Common myeloid progenitor, CD34-positive (primary cell): ENCODE results near the gene COL4A6.

ENCODE experiments used
- CTCF ChIA-PET: fragments of 350-600 bp; sonication (Branson Sonifier 250); formaldehyde crosslinking; loops from one replicate; lab custom pipeline; 2021; ENCODE audit warnings: antibody characterized with exemption; lab: Charles Lee
- POLR2A ChIA-PET: fragments of 350-600 bp; sonication (Branson Sonifier 250); formaldehyde crosslinking; loops from one replicate; lab custom pipeline; 2021; ENCODE audit warnings: antibody characterized with exemption; lab: Charles Lee
- DNase-seq, 3 donors: peaks; one replicate each; pipeline versions ENCODE4 v3.0.0 to v3.0.0-alpha.2; 2013
- H3K27ac ChIP-seq, 2 experiments: 1 replicate in 1 of 2; 2 replicates in 1 of 2; pipeline ENCODE4 v1.7.0; 2013; ENCODE audit warnings: inconsistent platforms in 2 of 2, low read length in 2 of 2, mild to moderate bottlenecking in 2 of 2, low read depth in 1 of 2, moderate library complexity in 1 of 2; ENCODE audit not compliant: severe bottlenecking in 2 of 2, insufficient read depth in 1 of 2, poor library complexity in 1 of 2
- H3K27me3 ChIP-seq, 5 experiments: replicated peaks in 2 of 5; 1 replicate in 3 of 5; 2 replicates in 2 of 5; pipeline versions ENCODE4 v1.6.1 to v1.7.0; 2013; ENCODE audit warnings: low read length in 4 of 5, mild to moderate bottlenecking in 2 of 5, moderate library complexity in 2 of 5, inconsistent platforms in 1 of 5; ENCODE audit not compliant: insufficient read depth in 5 of 5, control insufficient read depth in 4 of 5
- H3K36me3 ChIP-seq, 4 experiments: 1 replicate in 2 of 4; 2 replicates in 2 of 4; pipeline versions ENCODE4 v1.6.1 to v1.7.0; 2013; ENCODE audit warnings: low read length in 3 of 4, control low read depth in 1 of 4, mild to moderate bottlenecking in 1 of 4; ENCODE audit not compliant: control insufficient read depth in 4 of 4, insufficient read depth in 4 of 4
- H3K4me1 ChIP-seq, 4 experiments: 1 replicate in 3 of 4; 2 replicates in 1 of 4; pipeline versions ENCODE4 v1.6.1 to v1.7.1; 2013; ENCODE audit warnings: low read length in 3 of 4, mild to moderate bottlenecking in 3 of 4, control low read depth in 1 of 4, inconsistent platforms in 1 of 4, moderate library complexity in 1 of 4; ENCODE audit not compliant: control insufficient read depth in 4 of 4, insufficient read depth in 4 of 4; ENCODE audit errors: control extremely low read depth in 1 of 4
- H3K4me3 ChIP-seq, 7 experiments: 1 replicate in 4 of 7; 2 replicates in 3 of 7; pipeline versions ENCODE4 v1.5.1 to v1.7.0; 2013; ENCODE audit warnings: mild to moderate bottlenecking in 7 of 7, low read length in 6 of 7, moderate library complexity in 6 of 7, inconsistent platforms in 2 of 7, low read depth in 2 of 7, control low read depth in 1 of 7; ENCODE audit not compliant: insufficient read depth in 4 of 7, control insufficient read depth in 1 of 7; ENCODE audit errors: extremely low read depth in 1 of 7
- H3K9me3 ChIP-seq, 5 experiments: 1 replicate in 4 of 5; 2 replicates in 1 of 5; pipeline versions ENCODE4 v1.6.1 to v1.7.1; 2013; ENCODE audit warnings: low read length in 4 of 5, mild to moderate bottlenecking in 2 of 5, inconsistent platforms in 1 of 5, low read depth in 1 of 5, moderate library complexity in 1 of 5; ENCODE audit not compliant: control insufficient read depth in 4 of 5, insufficient read depth in 2 of 5; ENCODE audit errors: control extremely low read depth in 1 of 5
- WGBS: methylation state at CpG from one replicate; pipeline ENCODE4 v1.1.5; 2013; ENCODE audit not compliant: insufficient coverage; 5-methylcytosine and 5-hydroxymethylcytosine counted together

Gene COL4A6

DNA sequence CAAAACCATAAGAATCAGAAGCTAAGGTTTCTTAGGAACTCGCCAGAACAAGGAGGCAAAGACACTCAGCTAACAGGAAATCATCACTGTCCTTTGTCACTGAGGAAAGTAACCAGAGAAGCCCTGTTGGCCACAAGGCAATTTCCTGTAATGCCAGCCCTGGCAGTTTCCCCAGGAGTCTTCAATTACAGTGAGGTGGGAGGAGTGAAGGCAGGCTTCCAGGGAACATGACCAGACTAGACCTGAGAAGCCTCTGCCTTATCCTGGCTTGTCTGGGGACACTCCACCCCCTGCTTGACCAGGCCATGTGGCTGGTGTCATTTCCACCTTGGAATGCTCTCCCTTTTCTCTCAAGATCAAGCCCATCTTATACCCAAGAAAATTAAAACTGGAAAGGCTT lies 125.3 kb downstream of the COL4A6 start:
- ChIA-PET CTCF (interaction anchor here (1.2 kb wide), 1 partner anchor 9 kb away, joined by 3 read pairs; no protein-coding TSS in a partner anchor), POLR2A (no interaction called here)
- H3K36me3 ChIP-seq, result no peaks in the 10 kb centered on the region
- H3K27ac ChIP-seq, result no peak overlapping the region
- H3K4me1 ChIP-seq, result peaks cover 0 to 2% (median 0%) of the 10 kb centered on the region in 4 experiments
- no peak overlapping the region for H3K4me3 ChIP-seq
- H3K9me3 ChIP-seq, result no peaks in the 10 kb centered on the region
- H3K27me3 ChIP-seq, result peaks cover 0 to 22% (median 0%) of the 10 kb centered on the region in 5 experiments
- DNase-seq, result no peak
- 44% methylated on average over 1 of the region's 1 CpG for WGBS

DNA sequence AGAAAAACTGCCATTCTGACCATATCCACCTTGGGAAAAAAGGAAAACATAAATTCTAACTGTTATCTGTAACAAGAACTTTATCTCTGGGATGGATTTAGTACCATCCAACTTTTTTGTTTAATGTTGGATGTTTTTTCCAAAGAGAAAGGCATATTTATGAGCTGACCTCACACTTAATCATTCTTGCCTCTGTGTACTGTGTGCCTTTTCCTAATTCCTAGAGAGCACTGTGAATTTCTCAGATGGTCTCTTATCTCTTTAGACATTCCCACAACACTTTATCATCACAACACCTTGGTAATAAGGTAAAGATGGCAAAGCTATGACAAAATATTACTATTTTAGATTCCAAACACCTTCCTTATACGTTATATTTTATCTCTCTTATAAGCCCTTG lies 126.2 kb downstream of the COL4A6 start:
- no peaks in the 10 kb centered on the region for H3K36me3 ChIP-seq
- ChIA-PET POLR2A (no interaction called here), CTCF (interaction anchor here (1.2 kb wide), 1 partner anchor 8 kb away, joined by 3 read pairs; no protein-coding TSS in a partner anchor)
- peaks cover 0 to 27% (median 2%) of the 10 kb centered on the region in 5 experiments for H3K27me3 ChIP-seq
- H3K4me3 ChIP-seq, result no peak overlapping the region
- WGBS, result no CpG with 5 or more reads among the region's 1 CpG
- peaks cover 0 to 2% (median 0%) of the 10 kb centered on the region in 4 experiments for H3K4me1 ChIP-seq
- no peak for DNase-seq
- H3K27ac ChIP-seq, result no peak overlapping the region
- H3K9me3 ChIP-seq, result no peaks in the 10 kb centered on the region

DNA sequence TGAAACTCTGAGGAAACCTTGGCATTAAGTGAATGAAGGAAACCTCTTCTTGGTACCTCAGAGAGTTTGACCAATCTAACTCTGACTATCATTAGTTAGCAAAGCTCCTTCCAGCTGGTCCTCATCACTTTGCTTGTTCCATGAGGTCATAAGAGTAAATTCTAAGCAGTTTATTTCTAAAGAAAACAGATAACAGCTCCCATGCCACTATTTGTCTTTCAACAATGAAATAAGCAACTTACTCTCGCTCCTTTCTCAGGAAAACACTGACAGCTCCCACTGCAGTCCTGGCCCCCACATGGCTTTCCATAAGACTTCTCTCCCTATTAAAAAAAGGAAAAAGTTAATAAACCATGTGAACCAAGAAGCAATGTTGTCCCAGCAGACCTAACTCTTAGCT lies 127.7 kb downstream of the COL4A6 start:
- peaks cover 0 to 34% (median 2%) of the 10 kb centered on the region in 5 experiments for H3K27me3 ChIP-seq
- H3K4me1 ChIP-seq, result no peaks in the 10 kb centered on the region
- DNase-seq, result no peak
- H3K4me3 ChIP-seq, result no peak overlapping the region
- no peak overlapping the region for H3K27ac ChIP-seq
- H3K36me3 ChIP-seq, result no peaks in the 10 kb centered on the region
- ChIA-PET CTCF (no interaction called here), POLR2A (no interaction called here)
- WGBS, result 67% methylated on average over 1 of the region's 1 CpG
- H3K9me3 ChIP-seq, result no peaks in the 10 kb centered on the region

DNA sequence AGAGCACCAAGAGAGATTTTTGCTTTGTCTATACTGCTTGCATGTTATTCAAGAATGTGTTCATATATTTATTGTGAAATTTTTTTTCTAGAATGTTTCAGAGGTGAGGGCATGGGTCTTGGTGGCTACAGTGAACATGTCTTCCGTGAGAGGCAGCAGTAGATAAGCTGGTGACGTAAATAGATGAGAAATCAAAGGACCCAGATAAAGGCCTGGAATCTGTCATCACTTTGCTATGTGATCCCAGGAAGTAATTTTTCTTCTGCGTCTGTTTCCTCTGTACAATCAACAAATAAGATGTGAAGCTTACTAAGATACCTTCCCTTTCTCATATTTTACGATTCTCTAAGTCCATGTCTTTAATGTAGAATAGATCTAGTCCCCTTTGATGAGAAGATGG lies 129.1 kb downstream of the COL4A6 start:
- WGBS, result 85% methylated on average over 2 of the region's 4 CpGs
- Histone ChIP-seq H3K27ac (no peak overlapping the region), H3K36me3 (no peaks in the 10 kb centered on the region), H3K27me3 (peaks cover 0 to 34% (median 2%) of the 10 kb centered on the region in 5 experiments), H3K4me1 (peaks cover 0 to under 1% (median 0%) of the 10 kb centered on the region in 4 experiments), H3K9me3 (no peaks in the 10 kb centered on the region), H3K4me3 (no peak overlapping the region)
- DNase-seq, result no peak
- ChIA-PET CTCF (no interaction called here), POLR2A (no interaction called here)

DNA sequence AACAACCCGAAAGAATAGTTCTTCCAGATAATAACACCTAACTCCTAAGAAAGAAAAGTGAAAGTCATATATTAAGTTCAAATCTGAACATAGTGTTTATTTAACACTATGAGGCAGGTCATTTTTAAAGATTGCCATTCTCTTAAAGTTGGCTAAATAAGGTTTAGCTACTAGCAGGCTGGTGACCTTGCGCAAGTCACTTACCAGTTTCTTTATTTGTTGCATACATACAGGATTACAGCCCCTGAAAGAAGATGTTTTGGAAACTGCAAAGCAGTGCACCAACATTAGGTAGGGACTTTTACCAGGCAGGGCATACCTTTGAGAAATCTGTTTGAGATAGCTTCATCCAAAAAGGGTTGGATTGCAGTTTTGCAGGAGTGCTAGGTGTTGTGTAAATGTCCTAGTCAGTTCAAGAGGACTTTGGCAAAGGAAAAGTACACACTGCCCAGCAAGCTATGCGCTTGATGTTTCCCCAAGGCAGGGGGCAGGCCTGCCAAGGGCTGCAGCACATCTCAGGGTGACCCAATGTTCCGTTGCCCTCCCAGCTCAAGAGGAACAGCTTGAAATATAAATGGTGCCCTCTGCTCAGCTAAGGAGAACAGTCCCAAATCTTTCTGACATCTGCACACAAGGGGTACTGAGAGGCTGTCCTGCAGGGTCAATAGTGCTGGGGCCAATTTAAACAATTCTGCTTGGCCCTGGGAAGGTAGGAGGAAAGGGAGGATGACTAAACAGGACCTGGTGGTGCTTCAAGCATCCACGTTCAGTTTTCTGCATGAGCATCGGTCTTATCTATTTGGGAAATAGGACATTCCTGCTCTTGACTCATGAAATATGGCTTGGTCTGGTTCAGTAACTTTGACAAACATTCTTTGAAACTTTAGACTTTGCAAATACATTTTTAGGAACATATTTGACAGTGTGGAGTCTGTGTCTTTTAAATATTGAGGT lies 130.8 kb downstream of the COL4A6 start:
- CTCF ChIA-PET, result interaction anchor here (1.0 to 5.5 kb wide), 2 partner anchors 83 to 107 kb away, joined by 3 to 31 read pairs; no protein-coding TSS in a partner anchor
- Histone ChIP-seq H3K27me3 (peaks cover 0 to 29% (median 2%) of the 10 kb centered on the region in 5 experiments), H3K36me3 (no peaks in the 10 kb centered on the region), H3K4me3 (no peak overlapping the region), H3K9me3 (no peaks in the 10 kb centered on the region), H3K4me1 (peaks cover 0 to 11% (median 5%) of the 10 kb centered on the region in 4 experiments), H3K27ac (no peak overlapping the region)
- WGBS, result 62% methylated on average over 4 of the region's 6 CpGs
- DNase-seq, result no peak
- POLR2A ChIA-PET, result no interaction called here

DNA sequence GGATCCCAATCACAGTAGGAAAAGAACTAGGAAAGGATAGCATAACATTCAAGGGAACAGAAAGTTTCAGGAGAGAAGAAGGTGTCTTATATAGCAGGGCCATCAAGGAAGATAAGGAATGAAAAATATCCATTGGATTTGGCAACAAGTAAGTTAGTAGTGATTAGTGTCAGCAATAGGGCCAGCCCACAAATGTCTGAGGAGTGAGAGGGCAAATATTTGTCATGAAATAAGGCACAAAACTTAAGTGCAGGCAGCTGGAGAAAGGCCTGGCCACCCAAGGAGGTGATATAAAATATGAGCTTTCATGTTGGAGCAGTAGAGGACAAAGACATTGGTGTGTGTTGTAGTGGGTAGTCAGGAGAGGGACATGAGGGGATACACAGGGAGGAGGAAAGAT lies 132.1 kb downstream of the COL4A6 start:
- H3K9me3 ChIP-seq, result no peaks in the 10 kb centered on the region
- H3K4me3 ChIP-seq, result no peak overlapping the region
- H3K4me1 ChIP-seq, result peaks cover 0 to 11% (median 5%) of the 10 kb centered on the region in 4 experiments
- H3K27ac ChIP-seq, result no peak overlapping the region
- DNase-seq, result no peak
- no peaks in the 10 kb centered on the region for H3K36me3 ChIP-seq
- POLR2A ChIA-PET, result no interaction called here
- CTCF ChIA-PET, result interaction anchor here (1.5 to 5.5 kb wide), 2 partner anchors 62 to 82 kb away, joined by 3 to 31 read pairs; no protein-coding TSS in a partner anchor
- H3K27me3 ChIP-seq, result peaks cover 0 to 26% (median 0%) of the 10 kb centered on the region in 5 experiments

DNA sequence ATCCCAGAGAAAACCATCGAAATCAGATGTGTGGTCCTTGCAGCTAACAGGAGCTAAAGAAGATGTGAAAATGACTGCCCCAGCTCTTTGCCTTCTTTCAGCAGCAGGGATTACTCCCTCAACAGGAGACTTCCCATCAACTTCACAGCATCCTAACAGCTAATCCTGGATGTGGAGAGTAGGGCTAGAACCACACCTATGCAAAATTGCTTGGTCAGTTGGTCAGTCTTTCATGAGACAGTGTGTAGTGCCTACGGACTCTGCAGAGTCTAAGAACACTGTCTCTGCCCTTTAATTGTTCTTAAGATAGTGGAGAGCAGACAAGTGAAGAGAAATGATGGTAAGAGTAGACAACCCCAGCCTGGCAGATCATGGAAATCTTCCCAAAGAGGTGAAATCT lies 133.5 kb downstream of the COL4A6 start:
- Histone ChIP-seq H3K9me3 (no peaks in the 10 kb centered on the region), H3K4me1 (peaks cover 0 to 11% (median 5%) of the 10 kb centered on the region in 4 experiments), H3K27ac (no peak overlapping the region), H3K27me3 (peaks cover 0 to 22% (median 0%) of the 10 kb centered on the region in 5 experiments), H3K4me3 (no peak overlapping the region), H3K36me3 (no peaks in the 10 kb centered on the region)
- 75% methylated on average over 2 of the region's 2 CpGs for WGBS
- no peak for DNase-seq
- ChIA-PET POLR2A (interaction anchor here (0.7 kb wide), 1 partner anchor 47 kb away, joined by 3 read pairs; no protein-coding TSS in a partner anchor), CTCF (interaction anchor here (1.2 to 5.5 kb wide), 4 partner anchors 8 to 105 kb away, joined by 3 to 31 read pairs (median 4); no protein-coding TSS in a partner anchor)
